HG03520 (cell line): ENCODE results near the gene RTN4RL2.

Source experiments
- ATAC-seq: cut with Tn5 transposase; IDR thresholded peaks from one replicate; pipeline ENCODE4 v1.9.1; 2021; ENCODE audit warnings: mild to moderate bottlenecking, moderate library complexity; ENCODE audit not compliant: unreplicated experiment

RTN4RL2 gene

DNA sequence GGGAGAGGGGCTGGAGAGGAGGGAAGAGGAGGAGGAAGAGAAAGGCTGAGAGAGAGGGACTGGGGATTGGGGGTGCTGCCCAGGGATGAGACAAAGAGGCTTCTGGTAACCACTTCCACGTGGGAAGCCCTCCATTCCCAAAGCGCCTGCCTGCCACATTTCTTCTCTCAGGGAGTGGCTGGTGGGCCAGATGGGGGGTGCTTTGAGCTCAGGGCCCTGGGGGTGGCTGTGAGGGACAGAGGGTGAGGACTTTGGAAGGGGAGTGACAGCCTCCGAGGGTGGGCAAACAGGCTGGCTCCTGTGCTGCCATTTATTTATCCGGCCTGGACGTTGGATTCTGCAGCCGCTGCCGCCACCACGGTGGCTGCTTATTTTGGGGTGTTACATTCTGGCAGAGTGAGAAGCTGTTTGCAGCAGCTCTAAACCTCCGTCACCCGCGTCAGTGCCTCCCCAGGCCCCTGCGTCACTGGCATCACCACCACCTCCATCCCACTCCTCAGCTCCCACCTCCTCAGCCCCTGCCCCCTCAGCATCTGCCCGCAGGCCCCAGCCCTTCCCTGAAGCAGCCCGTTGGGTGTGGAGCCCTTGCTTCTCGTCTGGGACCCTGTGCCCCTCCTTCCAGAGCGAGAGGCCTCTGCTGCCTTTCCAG, 1.6 kb downstream of the RTN4RL2 start:
- ATAC-seq: no peak

- ATAC-seq: no peak
Observed at GRCh38 chr11:57462597-57462996, 2.3 kb downstream of the RTN4RL2 start.

- ATAC-seq: no peak
Observed at GRCh38 chr11:57463671-57464538, 3.6 kb downstream of the RTN4RL2 start.

- ATAC-seq: no peak
Observed at GRCh38 chr11:57464539-57465181, 4.3 kb downstream of the RTN4RL2 start.

DNA sequence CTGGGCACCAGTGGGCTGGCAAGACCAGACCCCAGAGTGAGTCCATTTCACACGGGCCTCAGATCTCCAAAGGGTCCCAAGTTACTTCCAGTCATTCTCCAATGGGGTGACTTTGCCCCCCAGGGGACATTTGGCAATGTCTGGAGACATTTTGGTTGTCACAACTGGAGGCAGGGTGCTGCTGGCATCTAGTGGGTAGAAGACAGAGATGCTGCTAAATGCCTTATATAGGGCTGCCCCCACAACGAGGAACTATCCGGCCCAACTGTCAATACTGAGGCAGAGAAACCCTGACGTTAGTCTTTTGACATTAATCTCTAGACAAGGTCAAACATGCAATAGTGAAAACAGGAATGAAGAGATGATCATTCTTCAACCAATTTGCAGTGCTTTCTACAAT, 6.4 kb downstream of the RTN4RL2 start:
- ATAC-seq: no peak

DNA sequence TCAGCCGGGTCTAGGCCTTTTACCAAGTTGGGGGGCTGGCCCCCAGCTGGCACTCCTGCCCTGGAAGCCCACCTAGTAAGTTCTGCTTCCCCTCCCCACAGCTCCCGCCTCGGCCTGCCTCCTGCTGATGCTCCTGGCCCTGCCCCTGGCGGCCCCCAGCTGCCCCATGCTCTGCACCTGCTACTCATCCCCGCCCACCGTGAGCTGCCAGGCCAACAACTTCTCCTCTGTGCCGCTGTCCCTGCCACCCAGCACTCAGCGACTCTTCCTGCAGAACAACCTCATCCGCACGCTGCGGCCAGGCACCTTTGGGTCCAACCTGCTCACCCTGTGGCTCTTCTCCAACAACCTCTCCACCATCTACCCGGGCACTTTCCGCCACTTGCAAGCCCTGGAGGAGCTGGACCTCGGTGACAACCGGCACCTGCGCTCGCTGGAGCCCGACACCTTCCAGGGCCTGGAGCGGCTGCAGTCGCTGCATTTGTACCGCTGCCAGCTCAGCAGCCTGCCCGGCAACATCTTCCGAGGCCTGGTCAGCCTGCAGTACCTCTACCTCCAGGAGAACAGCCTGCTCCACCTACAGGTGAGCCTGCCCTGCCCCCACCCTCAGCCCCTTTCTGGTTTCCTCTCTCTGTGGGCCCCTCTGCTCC, 7.3 kb downstream of the RTN4RL2 start:
- no peak for ATAC-seq

GRCh38 chr11:57468276-57468675, 7.9 kb downstream of the RTN4RL2 start:
- no peak for ATAC-seq

GRCh38 chr11:57469268-57469667, 8.9 kb downstream of the RTN4RL2 start:
- no peak for ATAC-seq

DNA sequence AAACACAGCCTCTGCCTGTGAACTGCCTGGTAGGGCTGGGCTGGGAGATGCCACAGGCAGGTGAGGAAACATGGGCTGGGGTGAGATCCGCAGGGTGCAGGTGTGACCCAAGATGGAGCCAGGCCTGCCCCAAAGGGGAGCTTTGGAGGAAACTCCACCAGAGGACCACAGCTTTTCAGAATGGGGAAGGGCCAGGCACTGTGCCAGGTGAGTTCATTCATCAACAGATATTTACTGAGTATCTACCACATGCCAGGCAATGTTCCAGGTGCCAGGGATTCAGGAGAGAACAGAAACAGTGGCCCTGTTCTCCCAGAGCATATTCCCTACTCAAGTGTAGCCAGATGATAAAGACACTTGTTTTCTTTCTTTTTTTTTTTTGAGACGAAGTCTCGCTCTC, 11.2 kb downstream of the RTN4RL2 start:
- no peak for ATAC-seq

GRCh38 chr11:57473285-57473841, 13.0 kb downstream of the RTN4RL2 start:
- no peak for ATAC-seq

DNA sequence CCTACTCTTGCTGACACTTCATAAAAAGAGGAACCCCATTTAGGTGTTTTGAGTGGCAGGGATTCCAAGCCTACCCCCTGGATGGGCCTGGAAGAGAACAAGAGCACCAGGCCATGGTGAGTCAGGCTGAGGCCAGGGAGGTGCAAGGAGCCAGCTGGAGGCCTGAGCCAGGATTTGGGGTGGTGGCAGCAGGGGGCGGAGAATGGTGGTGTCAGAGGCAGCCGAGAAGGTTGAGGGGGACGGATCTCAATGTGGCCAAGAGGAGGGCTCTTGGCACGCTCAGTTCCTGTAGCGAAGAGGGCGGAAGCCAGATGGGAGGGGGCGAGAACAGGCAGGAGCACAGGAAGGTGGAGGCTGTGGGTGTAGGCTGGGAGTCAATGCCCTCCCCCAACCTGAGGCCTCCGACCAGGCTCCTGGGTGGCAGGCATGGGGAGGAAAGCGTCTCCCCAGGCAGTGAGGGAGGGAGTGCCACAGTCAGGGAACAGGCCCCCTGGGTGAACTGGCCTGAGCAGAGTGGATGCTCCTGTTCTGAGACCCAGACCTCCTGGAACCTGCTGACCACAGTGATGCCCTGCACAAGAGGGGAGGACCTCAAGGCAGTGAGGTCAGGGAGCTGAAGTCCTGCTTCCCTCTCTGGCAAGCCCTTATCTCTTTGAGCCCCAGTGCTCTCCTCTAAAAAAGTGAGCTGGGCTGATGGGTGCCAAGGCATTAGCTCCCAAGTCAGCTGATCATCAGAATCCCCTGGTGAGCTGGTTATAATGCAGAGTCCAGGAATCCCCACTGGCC, 13.9 kb downstream of the RTN4RL2 start:
- ATAC-seq: no peak

GRCh38 chr11:57474803-57475115, 14.4 kb downstream of the RTN4RL2 start:
- no peak for ATAC-seq

GRCh38 chr11:57475191-57475590, 14.9 kb downstream of the RTN4RL2 start:
- ATAC-seq: no peak

GRCh38 chr11:57475671-57476046, 15.3 kb downstream of the RTN4RL2 start:
- ATAC-seq: no peak

DNA sequence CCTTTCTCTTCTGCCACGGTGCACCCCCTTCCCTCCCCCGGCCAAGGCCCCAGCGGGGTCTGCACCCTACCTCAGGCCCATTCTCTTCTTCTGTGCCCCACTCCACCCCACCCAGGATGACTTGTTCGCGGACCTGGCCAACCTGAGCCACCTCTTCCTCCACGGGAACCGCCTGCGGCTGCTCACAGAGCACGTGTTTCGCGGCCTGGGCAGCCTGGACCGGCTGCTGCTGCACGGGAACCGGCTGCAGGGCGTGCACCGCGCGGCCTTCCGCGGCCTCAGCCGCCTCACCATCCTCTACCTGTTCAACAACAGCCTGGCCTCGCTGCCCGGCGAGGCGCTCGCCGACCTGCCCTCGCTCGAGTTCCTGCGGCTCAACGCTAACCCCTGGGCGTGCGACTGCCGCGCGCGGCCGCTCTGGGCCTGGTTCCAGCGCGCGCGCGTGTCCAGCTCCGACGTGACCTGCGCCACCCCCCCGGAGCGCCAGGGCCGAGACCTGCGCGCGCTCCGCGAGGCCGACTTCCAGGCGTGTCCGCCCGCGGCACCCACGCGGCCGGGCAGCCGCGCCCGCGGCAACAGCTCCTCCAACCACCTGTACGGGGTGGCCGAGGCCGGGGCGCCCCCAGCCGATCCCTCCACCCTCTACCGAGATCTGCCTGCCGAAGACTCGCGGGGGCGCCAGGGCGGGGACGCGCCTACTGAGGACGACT, 15.9 kb downstream of the RTN4RL2 start:
- peak; percentile 29 for ATAC-seq

GRCh38 chr11:57476757-57477506, 16.6 kb downstream of the RTN4RL2 start:
- peak; percentile 44 for ATAC-seq

DNA sequence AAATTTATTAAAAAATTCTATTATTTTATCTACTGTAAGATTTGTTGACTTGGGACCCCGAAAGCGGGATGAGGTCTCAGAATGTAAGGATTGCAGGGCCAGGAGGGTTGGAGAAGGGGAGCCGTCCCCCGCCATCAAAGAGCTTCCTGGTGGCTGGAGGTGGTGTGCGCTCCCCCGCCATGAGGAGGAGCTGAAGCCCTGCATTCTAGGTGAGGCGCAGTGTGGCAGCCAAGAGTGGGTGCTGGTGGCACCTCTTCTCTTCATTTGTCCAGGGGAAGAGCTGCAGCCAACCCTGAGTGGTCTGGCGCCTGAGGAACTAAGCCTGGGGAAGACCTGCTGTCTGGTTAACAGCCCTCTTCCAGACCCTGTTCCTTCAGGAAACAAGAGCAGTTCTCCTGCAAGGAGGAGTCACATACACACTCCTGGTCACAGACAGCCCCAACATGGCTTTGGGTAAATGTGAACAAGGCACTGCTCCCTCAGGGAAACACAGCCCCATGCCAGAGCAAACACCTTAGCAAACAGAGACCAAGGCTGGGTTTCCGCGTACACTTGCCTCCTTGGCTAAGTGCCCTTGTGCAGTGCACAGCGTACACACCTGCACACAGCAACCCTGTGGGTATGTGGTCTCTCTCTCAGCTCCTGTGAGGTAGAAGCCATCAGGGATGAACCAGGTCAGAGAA, 17.3 kb downstream of the RTN4RL2 start:
- ATAC-seq: no peak

DNA sequence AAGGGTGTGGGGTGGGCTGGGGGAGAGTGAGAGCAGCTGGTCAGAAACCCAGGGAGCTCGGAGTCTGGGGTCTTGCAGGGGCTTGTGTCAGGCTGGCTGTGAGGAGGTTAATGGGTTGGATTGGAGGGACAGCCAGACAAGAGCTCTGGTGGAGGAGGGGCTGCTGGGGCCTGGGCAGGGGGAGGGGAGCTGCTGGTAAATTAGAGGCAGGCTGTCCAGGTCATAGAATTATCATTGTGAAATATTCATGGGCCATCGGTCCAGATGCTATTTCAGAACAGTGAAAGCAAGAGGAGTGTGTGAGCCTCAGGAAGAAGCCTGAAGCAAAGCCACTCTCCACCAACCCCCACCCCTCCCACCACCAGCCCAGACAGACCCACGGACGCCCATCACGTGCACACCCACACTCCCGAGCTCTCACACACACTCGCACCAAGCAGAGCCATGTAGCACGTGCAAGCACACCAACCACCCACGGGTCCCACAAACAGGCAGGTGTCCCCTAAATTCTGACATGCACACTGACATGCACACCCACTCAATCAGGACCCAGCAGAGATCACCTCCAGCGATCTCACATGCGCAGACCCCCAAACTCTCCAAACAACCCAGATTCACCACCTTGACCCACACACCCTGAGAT, 18.8 kb downstream of the RTN4RL2 start:
- ATAC-seq: no peak
